Measurements from ENCODE around the gene NEK11. TPM values are rescaled to one million over a fixed set of nuclear protein-coding genes. Genes with fewer than 3 reads are reported as not detected.

The NEK11 gene
- total RNA-seq, 4 donors from 2014 or later = 14.8 to 34.0 (median 28.2) TPM

- TF ChIP-seq POLR2A (IDR thresholded peaks at IDR 0.05) = no peak
- no peak for TF ChIP-seq CTCF (IDR thresholded peaks at IDR 0.05)
- Histone ChIP-seq H3K36me3 (no peaks in the 10 kb centered on the region), H3K27me3 (no peaks in the 10 kb centered on the region), H3K9me3 (no peaks in the 10 kb centered on the region), H3K4me3 (replicated peaks in 1 of 3) (no peak overlapping the region), H3K27ac (no peak overlapping the region), H3K4me1 (peaks cover 0 to 7% of the 10 kb centered on the region in 2 donors)
- no peak for DNase-seq
- intact Hi-C loops (cut with DNase I) = no loop called here
Observed at GRCh38 chr3:131306242-131306641, 279.6 kb downstream of the NEK11 start.

GRCh38 chr3:131314318-131314717 is 287.6 kb downstream of the NEK11 start:
- peak overlapping the region in 1 of 3 donors; percentile 41 for H3K27ac ChIP-seq
- DNase-seq = no peak
- no peaks in the 10 kb centered on the region for H3K27me3 ChIP-seq
- intact Hi-C loops (cut with DNase I) = no loop called here
- no peaks in the 10 kb centered on the region for H3K9me3 ChIP-seq
- TF ChIP-seq CTCF (IDR thresholded peaks at IDR 0.05) (no peak), POLR2A (IDR thresholded peaks at IDR 0.05) (no peak)
- H3K4me1 ChIP-seq = peaks cover 9 to 13% of the 10 kb centered on the region in 2 donors
- H3K4me3 ChIP-seq (replicated peaks in 1 of 3) = no peak overlapping the region
- H3K36me3 ChIP-seq = no peaks in the 10 kb centered on the region

GRCh38 chr3:131315162-131315561 is 288.5 kb downstream of the NEK11 start:
- no peak for TF ChIP-seq POLR2A (IDR thresholded peaks at IDR 0.05)
- no peak for TF ChIP-seq CTCF (IDR thresholded peaks at IDR 0.05)

GRCh38 chr3:131317667-131318066 is 291.0 kb downstream of the NEK11 start:
- no peak for TF ChIP-seq POLR2A (IDR thresholded peaks at IDR 0.05)
- TF ChIP-seq CTCF (IDR thresholded peaks at IDR 0.05) = no peak
- H3K27me3 ChIP-seq = no peaks in the 10 kb centered on the region

More at GRCh38 chr3:131315162-131315561, 288.5 kb downstream of the NEK11 start:
- H3K4me3 ChIP-seq (replicated peaks in 1 of 3) = no peak overlapping the region
- H3K27ac ChIP-seq = no peak overlapping the region
- H3K4me1 ChIP-seq = peaks cover 9 to 19% of the 10 kb centered on the region in 2 donors
- intact Hi-C loops (cut with DNase I) = no loop called here
- no peaks in the 10 kb centered on the region for H3K9me3 ChIP-seq
- 91 to 94% methylated on average over 2 of the region's 2 CpGs for WGBS, 2 donors
- H3K27me3 ChIP-seq = no peaks in the 10 kb centered on the region
- DNase-seq = no peak
- no peaks in the 10 kb centered on the region for H3K36me3 ChIP-seq

GRCh38 chr3:131323014-131323413 is 296.3 kb downstream of the NEK11 start:
- DNase-seq = no peak
- Histone ChIP-seq H3K4me1 (peaks cover 61% of the 10 kb centered on the region in 2 donors), H3K27me3 (no peaks in the 10 kb centered on the region), H3K9me3 (no peaks in the 10 kb centered on the region), H3K36me3 (no peaks in the 10 kb centered on the region), H3K27ac (peak overlapping the region; percentile 80 to 85 (median 81)), H3K4me3 (replicated peaks in 1 of 3) (no peak overlapping the region)
- WGBS, 2 donors = 50 to 58% methylated on average over 3 of the region's 3 CpGs
- TF ChIP-seq POLR2A (IDR thresholded peaks at IDR 0.05) (peak in 1 of 2 donors; percentile 42), CTCF (IDR thresholded peaks at IDR 0.05) (no peak)
- intact Hi-C loops (cut with DNase I) = no loop called here

More at GRCh38 chr3:131317667-131318066, 291.0 kb downstream of the NEK11 start:
- Histone ChIP-seq H3K36me3 (no peaks in the 10 kb centered on the region), H3K27ac (peak overlapping the region in 1 of 3 donors; percentile 37), H3K9me3 (no peaks in the 10 kb centered on the region), H3K4me3 (replicated peaks in 1 of 3) (no peak overlapping the region), H3K4me1 (peaks cover 22 to 33% of the 10 kb centered on the region in 2 donors)
- no peak for DNase-seq
- intact Hi-C loops (cut with DNase I) = no loop called here
- WGBS, 2 donors = 73 to 84% methylated on average over 2 of the region's 2 CpGs

Measured in thyroid gland (tissue), 4 donors.